ENCODE results near the gene KHDC4. TPM values are rescaled to one million over a fixed set of nuclear protein-coding genes. Genes with fewer than 3 reads are reported as not detected.

Gene KHDC4
- polyA plus RNA-seq, 1 of the 3 experiments (the other 2 are of a cell fraction): 43.1 TPM

GRCh38 chr1:155940482-155940992 is 6.3 kb upstream of the KHDC4 start:
- Histone ChIP-seq H3K79me2 (ENCODE audit: insufficient read depth) (no peaks in the 10 kb centered on the region), H3K9me3 (no peaks in the 10 kb centered on the region), H3K27ac (ENCODE audit: low read depth in 2 of 2, low read length in 1 of 2) (peak overlapping the region; percentile 71 to 84), H3K4me1 (ENCODE audit: control insufficient read depth in 1 of 2, insufficient read depth in 2 of 2, low read depth in 1 of 2, low read length in 1 of 2) (peaks cover 17 to 23% of the 10 kb centered on the region in 2 experiments), H3F3A (replicated peaks; ENCODE audit: insufficient read depth) (peaks cover 48% of the 10 kb centered on the region), H3K4me3 (ENCODE audit: low read depth in 2 of 2, low read length in 1 of 2) (no peak overlapping the region), H3K36me3 (replicated peaks in 1 of 2; ENCODE audit: control insufficient read depth in 1 of 2, insufficient read depth in 2 of 2, low read length in 1 of 2) (no peaks in the 10 kb centered on the region), H3K4me2 (peak overlapping the region; percentile 34; the same call in 1 of the 2 replicates), H4K20me1 (ENCODE audit: insufficient read depth) (no peaks in the 10 kb centered on the region), H3K27me3 (ENCODE audit: insufficient read depth) (no peaks in the 10 kb centered on the region), H2AFZ (ENCODE audit: low read depth) (peak overlapping the region; percentile 67), H3K9ac (peak overlapping the region; percentile 22; the same call in 1 of the 2 replicates), H3K9me2 (no peaks in the 10 kb centered on the region)
- WGBS (ENCODE audit: low lambda C conversion rate): 74% methylated on average over 4 of the region's 4 CpGs
- ChIA-PET CTCF (interaction anchor here (1.0 to 5.2 kb wide), 6 partner anchors 14 to 126 kb away, joined by 3 to 83 read pairs (median 4); partner anchors contain the start of gene ARHGEF2), POLR2A (interaction anchor here (0.8 to 1.4 kb wide), 4 partner anchors 8 to 111 kb away, joined by 3 to 5 read pairs (median 4); no protein-coding TSS in a partner anchor)
- peak; percentile 74 for DNase-seq
- TF ChIP-seq MXI1 (IDR thresholded peaks at IDR 0.05; ENCODE audit: low read depth, low read length) (no peak), SIN3A (IDR thresholded peaks at IDR 0.05; ENCODE audit: borderline replicate concordance, low read depth, low read length) (no peak), FOSL2 (IDR thresholded peaks at IDR 0.05; ENCODE audit: borderline replicate concordance, low read depth) (no peak), GABPA (IDR thresholded peaks at IDR 0.05; ENCODE audit: low read depth) (peak; percentile 60), JUND (IDR thresholded peaks at IDR 0.05) (no peak), GATA2 (CRISPR knock-in tag; IDR thresholded peaks at IDR 0.05) (no peak), EZH2phosphoT487 (IDR thresholded peaks at IDR 0.05; ENCODE audit: borderline replicate concordance, low read depth) (no peak), CHD2 (IDR thresholded peaks at IDR 0.05; ENCODE audit: low read length, partially characterized antibody) (no peak), MAX (IDR thresholded peaks at IDR 0.05; ENCODE audit: low read depth) (peak; percentile 46; the same call in 1 of the 2 replicates), USF2 (IDR thresholded peaks at IDR 0.05; ENCODE audit: borderline replicate concordance, low read depth, low read length) (no peak), MEF2A (IDR thresholded peaks at IDR 0.05; ENCODE audit: borderline replicate concordance, low read depth) (no peak), TCF12 (IDR thresholded peaks at IDR 0.05) (peak; percentile 21; the same call in 1 of the 2 replicates), FOXJ3 (CRISPR knock-in tag; IDR thresholded peaks at IDR 0.05) (no peak), TAF1 (IDR thresholded peaks at IDR 0.05; ENCODE audit: borderline replicate concordance, low read depth, low read length) (no peak), RFX5 (IDR thresholded peaks at IDR 0.05; ENCODE audit: low read length) (no peak), SMC3 (IDR thresholded peaks at IDR 0.05; ENCODE audit: low read depth, low read length) (no peak), CTCF (IDR thresholded peaks at IDR 0.05) (no peak), PBX3 (IDR thresholded peaks at IDR 0.05) (no peak), REST (IDR thresholded peaks at IDR 0.05; ENCODE audit: low read depth, low read length) (no peak), NFIC (IDR thresholded peaks at IDR 0.05; ENCODE audit: borderline replicate concordance) (peak; percentile 64), IRF3 (IDR thresholded peaks at IDR 0.05; ENCODE audit: low read depth, low read length) (no peak), POLR2AphosphoS5 (IDR thresholded peaks at IDR 0.05; ENCODE audit: low read depth, low read length) (0 out of 2 replicates have a peak, but pooled peaks have one; percentile 25), USF1 (IDR thresholded peaks at IDR 0.05; ENCODE audit: borderline replicate concordance, low read depth) (no peak), NRF1 (IDR thresholded peaks at IDR 0.05; ENCODE audit: low read depth, low read length) (no peak)
